Measurements from ENCODE around the gene KRT37.

KRT37 gene

GRCh38 chr17:41424111-41424635, at the start of gene KRT37:
Gene KRT37 (minus strand): TSS chr17:41424585. CDS start chr17:41424523, 62 bp downstream.
- no peak for DNase-seq

DNA sequence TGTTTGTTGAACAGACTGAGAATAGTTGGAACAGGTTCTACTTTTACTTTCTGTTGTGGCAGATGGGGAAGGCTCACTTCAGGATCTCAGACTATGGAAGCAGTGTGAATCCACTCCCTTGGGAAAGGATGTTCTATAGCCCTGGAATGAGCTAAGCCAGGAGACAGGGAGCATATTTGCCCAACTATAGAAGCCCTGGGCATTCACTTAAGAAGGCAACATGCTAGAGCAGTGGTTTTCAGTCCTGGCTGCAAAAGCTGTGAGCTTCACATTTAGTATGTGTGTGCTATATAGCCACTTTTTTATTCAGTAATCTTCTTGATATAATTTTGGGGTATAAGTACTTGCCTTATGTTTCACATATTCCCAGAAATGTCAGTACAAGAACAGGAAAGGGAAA, 44.0 kb upstream of the KRT37 start:
- DNase-seq = no peak

- DNase-seq = no peak
Observed at GRCh38 chr17:41467561-41467960, 43.2 kb upstream of the KRT37 start.

GRCh38 chr17:41466988-41467387, 42.6 kb upstream of the KRT37 start, which contains the start of gene KRT32:
Gene KRT32 (minus strand): TSS chr17:41467386. CDS start chr17:41467325, 61 bp downstream.
- no peak for DNase-seq

DNA sequence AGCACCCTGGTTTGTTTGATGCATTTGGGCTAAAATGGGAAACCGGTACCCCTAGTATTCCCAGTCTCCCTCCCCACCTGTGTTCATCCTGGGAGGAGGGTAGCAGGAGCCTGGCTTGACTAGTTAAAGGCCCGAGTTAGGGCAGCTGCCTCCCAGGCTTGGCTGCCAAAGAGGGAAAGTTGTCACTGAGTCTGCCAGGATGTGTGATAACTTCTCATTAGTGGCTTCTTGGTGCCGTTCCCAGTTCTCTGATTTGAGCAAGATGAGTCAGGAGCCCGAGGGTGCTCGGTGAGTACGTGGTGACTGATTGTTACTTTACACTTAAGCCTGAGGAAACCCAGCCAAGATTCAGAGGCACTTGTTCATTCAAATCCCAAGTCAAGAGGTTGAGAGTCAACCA, 40.3 kb upstream of the KRT37 start:
- DNase-seq = peak; percentile 35

GRCh38 chr17:41464173-41464572, 39.8 kb upstream of the KRT37 start:
- DNase-seq = no peak

DNA sequence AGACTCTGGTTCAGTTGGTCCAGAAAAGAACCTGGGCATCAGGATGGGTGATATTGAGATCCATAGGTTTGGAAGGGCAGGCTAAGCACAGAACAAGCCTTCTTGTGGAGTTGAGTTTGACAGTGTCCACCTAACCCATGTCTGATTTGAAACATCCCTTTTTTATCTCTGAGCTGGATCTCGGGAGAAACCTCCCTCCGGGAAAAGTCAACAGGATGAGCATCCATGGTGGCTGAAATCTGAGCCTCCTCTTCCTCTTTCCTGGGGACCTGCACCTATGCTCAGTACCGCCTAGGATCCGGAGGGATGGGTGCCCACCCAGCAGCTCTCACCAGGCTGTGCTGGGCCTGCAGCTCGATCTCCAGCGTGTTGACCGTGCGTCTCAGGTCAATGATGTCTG, 39.4 kb upstream of the KRT37 start:
- no peak for DNase-seq

- DNase-seq = no peak
Observed at GRCh38 chr17:41462705-41463104, 38.3 kb upstream of the KRT37 start.

DNA sequence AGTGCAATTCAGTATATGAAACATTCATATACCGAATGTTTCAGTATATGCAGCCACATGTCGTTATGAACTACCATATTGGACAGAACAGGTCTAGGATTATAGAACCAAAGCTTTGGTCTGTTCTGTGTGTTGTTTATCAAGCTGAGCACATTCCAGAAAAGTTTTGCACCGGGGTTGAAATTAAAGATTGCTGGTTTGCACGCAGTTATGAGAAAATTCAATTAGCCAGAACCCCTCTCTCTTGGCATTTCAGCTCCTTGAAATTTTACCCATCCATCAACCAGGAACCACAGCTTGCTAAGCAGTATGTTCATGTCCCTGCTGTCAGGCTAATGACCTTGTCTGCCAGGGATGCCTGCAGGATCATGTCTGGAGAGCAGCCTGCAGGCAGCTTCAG, 33.3 kb upstream of the KRT37 start:
- no peak for DNase-seq

GRCh38 chr17:41456204-41456603, 31.8 kb upstream of the KRT37 start:
- DNase-seq = no peak

DNA sequence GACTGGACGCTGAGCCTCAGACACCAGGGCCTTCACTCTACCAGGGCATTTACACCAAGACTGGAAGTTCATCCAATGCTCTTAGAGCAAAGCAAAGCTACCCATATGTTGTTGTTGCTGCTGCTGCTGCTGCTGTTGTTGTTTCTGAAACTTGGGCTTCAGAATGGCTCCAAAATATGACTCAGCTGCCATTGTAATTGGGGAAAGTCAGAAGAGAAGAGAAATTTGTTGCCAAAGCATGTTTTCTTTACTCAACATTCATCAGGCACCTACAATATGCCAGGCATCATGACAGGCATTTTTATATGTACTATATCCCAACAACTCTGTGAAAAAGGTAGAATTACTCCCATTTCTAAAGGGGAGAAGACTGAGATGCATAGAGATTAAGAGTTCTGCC, 30.9 kb upstream of the KRT37 start:
- DNase-seq = no peak

- DNase-seq = no peak
Observed at GRCh38 chr17:41453066-41453465, 28.7 kb upstream of the KRT37 start.

DNA sequence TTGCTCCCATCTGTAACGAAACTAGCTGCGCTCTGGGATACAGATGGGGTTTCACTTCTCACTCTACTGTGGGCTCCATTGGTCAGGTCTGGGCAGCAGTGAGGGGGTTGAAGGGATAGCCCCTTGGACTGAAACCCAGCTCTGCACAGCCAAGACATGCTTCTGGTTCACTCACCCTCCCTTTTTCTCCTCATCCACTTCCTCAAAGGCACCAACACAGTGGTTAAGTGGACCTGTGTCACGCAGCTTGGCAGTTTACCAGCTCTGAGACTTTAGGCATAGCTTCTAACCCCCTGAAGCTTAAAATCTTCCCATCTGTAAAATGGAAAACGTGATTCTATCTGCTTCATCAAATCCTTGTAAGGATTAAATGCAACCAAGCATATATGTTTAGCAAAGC, 27.9 kb upstream of the KRT37 start:
- DNase-seq = no peak

GRCh38 chr17:41451154-41451728, 26.9 kb upstream of the KRT37 start:
- DNase-seq = no peak

DNA sequence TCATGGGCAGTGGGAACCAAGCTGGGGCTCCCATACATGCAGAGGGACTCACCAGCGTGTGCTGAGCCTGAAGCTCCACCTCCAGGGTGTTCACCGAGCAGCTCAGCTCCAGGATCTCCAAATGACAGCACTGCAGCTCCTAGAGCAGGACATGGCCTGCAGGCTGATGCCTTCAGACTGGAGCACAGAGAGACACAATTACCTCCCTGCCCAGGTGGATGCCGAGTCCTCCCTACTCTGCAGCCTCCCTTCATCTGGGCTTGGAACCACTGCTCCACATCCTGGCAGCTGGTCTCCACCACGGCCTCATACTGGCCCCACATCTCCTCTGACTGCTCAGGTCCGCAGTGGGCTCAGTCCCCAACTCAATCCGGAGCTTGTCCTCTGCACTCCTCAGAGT, 24.6 kb upstream of the KRT37 start:
- no peak for DNase-seq

DNA sequence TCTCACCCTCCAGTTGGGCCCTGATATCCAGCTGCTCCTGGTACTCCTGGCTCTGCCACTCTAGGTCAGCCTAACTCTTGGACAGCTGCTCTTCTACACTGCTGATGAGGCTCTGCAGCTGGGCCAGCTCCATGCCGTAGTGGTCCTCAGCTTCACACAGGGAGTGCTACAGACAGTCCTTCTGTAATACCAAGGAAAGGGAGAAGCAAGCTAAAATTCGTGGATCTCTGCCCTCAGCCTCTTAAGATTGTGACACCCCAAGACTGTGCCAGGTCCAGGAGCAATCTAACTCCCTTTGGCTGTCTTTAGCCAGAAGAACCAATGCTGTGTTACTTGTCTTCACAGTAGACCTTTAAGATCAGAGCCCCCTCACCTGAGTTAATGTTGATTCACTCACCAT, 24.1 kb upstream of the KRT37 start:
- DNase-seq = no peak

GRCh38 chr17:41446806-41447205, 22.4 kb upstream of the KRT37 start:
- DNase-seq = no peak

DNA sequence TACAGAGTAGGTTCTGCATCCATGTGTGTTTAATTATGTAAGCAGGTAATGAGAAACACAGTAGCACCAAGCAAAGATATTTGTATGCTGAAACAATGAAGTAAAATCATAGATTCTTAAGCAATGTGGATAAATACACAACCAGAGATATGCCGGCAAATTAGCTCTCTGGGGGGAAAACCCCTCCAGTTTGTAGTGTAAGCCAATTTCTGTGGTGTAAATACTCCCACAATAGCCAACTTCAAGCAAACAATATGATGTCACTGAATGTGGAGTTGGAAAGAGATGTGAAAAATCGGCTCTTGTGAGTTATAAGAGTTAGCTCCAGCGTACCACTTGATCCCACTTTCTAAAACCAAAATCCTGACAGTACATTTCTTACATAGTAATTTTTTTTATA, 20.3 kb upstream of the KRT37 start:
- DNase-seq = no peak

DNA sequence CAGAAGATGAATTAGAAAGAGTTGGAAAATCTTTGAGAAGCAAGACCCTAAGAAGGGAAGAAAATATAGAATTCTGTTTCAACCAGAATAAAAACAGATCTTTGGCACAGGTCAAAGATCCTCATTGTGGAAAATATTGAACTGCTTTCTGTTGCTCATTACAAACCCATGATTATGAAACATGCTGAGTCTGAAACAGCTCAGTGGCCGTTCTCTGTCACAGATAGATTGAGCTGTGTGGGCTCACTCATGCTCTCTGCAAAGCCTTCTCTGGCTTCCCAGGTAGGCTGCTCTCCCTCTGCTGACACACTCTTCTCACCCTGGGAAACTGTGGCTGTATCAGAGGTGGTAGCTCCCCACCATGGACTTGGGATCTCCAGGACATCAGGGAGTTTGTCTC, 19.8 kb upstream of the KRT37 start:
- no peak for DNase-seq

DNA sequence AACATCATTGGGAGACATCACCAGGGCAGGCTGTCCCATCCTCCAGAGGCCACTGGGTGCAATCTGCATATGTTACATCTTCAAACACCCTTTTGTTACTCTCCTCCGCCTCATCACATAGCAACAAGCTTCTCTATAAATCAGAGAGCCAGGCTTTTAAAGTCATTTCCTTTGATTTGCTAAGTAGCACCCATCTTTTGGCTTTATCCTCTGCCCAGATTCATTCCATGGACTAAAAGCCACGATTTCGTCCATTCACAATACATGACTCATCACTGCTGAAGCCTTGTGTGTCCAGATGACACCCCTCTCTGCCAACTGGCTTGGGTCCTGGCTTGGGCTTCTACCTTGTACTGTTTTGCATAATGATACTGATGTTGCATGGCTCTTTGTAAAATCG, 18.4 kb upstream of the KRT37 start:
- DNase-seq = no peak

DNA sequence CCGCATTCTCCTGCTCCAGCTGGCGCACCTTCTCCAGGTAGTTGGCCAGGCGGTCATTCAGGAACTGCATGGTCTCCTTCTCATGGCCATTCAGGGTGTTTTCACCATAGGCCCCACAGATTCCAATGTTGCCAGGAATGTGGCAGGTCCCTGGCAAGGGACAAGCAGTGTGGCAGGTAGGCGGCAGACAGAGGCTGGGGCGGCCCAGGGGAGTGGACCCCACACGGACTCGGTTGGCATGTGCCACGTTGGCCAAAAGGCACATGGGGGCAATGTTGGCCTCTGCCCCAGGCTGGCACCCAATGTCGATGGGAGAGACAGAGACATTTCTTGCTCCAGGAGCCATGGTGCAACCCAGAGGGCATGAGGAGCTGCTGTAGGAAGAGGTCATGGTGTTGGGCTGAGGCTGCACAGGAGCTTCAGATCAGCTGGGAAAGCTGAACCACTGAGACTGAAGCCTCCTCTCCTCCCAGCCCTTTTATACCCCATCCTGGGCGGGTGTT, 16.2 kb upstream of the KRT37 start, which contains the start of gene KRT38:
TSS of gene KRT38 (minus strand) at position 453 of the 503 bp plus-strand sequence. CDS start at position 391, 62 bp downstream.
- no peak for DNase-seq

- no peak for DNase-seq
Observed at GRCh38 chr17:41439375-41439774, 15.0 kb upstream of the KRT37 start.

- no peak for DNase-seq
Observed at GRCh38 chr17:41437769-41438168, 13.4 kb upstream of the KRT37 start.

DNA sequence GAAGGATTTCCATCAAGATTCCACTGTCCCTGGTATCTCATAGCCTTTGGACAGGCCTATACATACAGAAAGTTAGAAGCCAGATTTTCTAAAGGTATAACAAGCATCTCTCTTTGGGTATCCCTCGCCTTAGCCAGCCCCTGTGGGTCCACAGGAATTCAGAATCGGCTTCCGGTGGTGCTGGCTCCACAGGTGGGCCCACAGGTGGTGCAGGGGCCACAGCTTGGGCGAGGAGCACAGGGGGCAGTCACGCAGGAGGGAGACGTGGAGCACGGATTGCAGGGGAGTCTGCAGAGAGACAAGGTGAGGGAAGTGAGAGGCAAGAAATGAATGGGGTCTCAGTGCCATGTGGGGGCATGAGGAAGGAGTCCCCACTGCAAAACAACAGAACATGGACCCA, 12.9 kb upstream of the KRT37 start:
- no peak for DNase-seq

DNA sequence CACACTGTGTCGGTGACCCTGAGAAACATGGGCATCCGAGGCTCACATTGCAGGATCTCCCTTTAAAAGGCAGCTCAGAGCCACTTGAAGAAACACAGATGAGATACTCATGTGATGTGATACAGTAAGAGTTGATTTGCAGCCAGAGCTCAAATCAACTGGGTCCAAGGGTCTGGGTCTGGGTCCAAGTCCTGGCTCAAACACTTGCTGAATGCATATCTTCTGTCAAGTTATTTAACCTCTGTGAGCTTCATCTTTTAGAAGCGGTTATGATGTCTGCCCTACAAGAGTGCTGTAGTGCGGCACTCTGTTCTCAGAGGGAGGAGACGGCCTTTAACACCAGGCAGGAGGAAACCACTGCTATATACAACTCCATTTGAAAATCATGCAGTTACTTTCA, 10.0 kb upstream of the KRT37 start:
- DNase-seq = no peak

All from 8988T (cell line).